ENCODE results near the gene DCBLD1.
"Not testable (repeated sequence)": the region's sequence is repeated elsewhere in the genome, so short reads cannot be mapped to it uniquely, and the experiment has no call there.

Gene DCBLD1

DNA sequence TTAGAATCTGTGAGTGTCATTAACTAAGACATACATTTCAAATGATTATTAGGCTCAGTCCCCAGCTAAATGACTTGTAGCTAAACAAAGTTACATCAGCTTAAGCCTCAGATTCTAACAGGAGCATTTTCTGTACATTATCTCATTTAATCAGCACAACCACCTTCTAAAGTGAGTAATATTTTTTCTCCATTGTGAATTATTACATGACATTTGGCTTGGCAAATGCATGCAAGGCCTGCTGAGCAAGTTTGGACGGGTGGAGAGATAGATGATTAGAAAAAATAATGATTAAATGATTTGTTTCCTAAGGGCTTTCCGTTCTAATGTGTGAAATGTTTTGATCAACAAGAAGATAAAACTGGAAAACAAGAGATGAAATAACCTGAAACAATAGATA is 20.7 kb downstream of the DCBLD1 start:
- DNase-seq, result no peak

DNA sequence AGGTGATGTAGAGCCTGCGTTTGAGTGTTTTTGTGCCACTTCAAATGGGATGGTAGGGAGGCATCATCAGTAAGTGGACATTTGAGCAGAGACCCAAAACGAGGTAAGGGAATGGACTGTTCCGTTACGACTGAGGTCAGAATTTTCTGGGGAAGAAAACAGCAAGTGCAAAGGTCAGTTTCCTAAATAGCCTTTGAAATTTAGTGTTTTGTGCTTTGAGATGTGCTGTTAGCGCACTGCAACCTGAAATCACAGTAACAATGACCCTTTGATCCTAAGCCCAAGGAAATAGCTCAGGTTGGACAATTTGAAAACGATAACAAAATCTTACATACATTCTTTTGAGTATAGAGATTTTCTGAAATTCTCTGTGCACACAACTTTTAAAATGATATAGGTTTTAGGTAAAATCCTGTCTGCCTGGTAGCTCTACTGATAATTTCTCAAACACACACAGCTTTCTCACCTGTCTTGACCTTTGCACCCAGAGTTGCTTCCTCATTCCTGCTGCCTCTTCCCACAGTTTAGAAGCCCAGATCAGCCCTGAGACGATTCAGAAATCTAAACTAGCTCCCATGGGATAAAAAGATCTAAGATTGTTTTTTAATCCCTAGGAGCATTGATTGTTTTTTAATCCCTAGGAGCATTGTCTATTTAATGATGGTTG is 22.1 kb downstream of the DCBLD1 start:
- no peak for DNase-seq

DNA sequence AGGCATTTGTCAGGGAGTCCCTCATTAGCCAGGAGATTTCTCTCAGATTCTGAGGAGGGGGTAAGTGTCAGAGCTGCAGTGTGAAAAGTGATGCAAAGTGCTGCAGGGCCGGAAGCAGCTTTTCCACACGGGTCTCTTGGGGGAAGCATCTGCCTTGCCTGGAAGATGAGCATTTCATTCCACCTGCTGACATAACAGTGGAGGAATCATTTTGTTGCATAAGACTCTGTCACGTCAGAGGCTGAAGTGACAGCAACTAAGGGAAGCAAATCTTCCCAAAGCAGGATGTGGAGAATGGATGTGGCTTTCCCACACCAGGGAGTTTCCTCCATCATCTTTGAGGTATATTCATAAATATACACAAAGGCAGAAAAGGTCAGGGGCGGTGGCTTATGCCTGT is 22.8 kb downstream of the DCBLD1 start:
- no peak for DNase-seq

DNA sequence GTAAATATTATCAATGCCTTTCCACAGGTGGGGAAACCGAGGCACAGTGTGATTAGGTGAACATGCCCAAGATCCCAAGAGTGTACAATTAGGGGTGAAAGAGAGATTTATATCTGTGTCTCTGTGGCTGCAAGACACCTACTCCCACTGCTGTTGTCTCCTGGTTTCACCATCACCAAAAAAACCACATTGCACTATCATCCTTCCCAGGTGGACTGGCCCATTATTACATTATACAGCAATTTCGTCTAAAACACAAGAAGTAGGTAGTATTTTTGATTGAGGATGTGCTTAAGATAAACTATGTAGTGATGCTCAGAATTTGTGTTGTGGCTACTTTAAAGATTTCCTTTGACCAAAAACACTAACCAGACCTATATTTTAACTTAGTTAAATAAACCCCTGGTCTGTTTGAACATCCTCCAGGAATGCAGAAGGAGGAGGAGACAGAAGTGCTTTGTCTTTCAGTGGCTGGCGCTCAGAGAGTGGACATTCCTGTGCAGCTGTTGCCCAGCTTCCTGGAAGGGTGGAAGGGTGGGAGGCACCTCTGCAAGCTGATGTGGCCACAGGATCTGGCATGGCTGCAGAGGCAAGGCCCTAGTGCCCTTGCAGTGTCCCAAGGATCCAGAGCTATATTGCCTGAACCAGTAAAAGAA is 23.8 kb downstream of the DCBLD1 start:
- DNase-seq, result no peak

DNA sequence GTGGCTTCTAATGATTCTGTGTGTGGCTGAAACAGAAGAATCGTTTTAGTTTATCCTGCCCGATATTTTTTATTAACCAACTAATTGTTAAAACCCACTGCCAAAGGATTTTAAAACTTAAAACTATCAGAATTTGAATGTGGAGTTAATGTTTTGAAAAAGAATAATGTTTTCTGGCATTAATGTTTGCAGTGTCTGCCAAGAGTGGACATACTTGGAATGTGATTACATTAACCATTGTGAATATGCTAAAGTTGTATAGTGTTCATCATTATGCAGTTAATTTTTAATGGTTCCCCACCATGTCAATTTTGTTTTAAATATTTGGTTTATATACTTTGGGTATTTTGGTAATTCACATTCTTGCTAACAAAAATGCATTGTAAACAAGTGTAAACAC is 24.4 kb downstream of the DCBLD1 start:
- no peak for DNase-seq

DNA sequence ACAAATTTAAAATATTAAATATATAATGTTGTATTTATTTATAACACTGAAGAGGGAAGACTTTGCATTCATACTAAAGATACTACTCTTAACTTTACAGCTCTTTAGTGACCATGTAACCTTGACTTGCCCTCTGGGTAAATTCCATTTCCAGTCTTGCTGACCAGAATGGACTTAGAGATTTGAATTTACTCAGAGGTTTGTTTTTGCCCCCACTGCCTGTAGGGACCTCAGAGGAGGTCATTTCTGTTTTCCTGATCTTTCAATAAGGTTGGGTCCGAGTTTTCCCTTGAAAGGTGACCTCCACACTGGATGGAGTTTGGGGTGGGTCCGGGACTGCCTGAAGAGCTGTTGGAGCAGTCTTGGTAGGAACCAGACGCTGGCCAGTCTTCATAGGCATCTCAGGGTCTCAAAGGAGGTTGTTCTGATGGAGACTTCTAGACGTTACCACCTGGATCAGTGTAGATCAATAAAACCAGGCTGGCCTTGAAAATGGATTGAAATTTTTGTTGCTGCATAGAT is 26.0 kb downstream of the DCBLD1 start:
- DNase-seq, result no peak

DNA sequence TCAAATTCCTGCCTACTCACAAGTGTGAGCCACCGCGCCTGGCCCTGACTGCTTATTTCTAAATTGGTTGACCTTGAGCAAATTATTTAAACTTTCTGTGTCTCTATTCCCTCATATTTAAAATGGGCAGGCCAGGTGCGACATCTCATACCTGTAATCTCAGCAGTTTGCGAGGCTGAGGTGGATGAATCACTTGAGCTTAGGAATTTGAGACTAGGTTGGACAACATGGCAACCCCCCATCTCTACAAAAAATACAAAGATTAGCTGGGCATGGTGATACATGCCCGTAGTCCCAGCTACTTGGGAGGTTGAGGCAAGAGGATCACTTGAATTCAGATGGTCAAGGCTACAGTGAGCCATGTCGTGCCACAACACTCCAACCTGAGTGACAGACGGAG is 26.5 kb downstream of the DCBLD1 start:
- DNase-seq, result no peak

DNA sequence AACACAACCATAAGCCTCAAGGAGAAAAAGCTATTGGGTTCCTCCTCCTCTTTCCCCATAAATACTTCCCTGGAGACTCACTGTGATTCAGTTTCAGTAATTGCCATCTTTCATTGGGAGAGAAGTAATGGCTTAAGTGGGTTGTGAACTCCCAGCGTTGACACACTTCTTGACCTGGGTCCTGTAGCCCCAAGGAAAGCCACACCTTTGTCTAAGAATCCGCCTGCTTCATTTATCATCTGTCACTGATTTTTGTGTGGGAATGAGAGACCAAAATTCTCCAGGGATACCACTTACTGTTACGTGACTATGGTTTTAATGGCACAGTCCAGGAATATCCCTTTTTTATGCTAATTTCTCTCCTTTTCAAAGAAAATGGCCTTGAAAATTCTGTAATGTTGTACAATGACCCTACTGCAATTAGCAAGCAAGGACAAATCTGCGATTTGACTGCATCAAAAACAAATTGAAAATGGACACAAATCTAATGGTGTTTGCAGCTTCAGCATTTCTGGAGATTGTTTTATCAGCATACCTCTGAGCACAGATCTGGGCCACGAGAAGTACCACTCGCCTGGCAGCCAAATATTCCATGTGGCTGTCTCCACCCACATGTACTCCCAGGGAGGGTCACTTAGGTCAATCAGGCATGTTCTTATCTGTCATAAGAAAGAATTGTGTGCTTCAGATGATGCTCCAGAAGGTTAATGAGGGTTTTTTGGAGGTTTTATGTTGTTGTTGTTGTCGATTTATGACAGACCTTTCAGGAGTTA is 29.8 kb downstream of the DCBLD1 start:
- DNase-seq, result no peak

DNA sequence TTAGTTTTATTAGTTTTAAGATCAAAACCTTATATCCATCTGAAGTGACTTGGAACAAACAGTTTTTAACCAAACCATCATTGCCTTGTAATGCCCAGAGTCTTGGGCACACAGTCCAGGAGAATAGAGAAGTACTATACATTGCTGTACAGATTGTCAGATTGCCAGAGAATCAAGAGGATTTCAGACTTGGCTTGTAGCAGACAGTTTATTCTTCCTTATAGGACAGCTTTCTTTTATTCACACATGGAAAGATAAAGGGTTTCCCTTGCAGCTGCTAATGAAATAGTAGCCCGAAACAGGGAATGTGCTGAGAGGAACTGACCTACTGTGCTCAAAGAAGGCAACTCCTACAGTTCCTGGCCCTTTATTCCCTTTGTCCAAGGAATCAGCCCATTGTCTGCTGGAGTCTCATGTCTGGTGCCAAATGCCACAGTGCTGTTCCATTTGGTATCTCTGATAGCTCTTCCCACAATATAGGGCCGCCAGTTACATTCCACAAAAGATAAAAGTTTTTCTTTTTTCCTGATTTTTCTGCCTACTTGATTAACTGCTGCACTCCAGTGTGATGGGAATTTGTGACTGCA is 30.6 kb downstream of the DCBLD1 start:
- DNase-seq, result no peak

DNA sequence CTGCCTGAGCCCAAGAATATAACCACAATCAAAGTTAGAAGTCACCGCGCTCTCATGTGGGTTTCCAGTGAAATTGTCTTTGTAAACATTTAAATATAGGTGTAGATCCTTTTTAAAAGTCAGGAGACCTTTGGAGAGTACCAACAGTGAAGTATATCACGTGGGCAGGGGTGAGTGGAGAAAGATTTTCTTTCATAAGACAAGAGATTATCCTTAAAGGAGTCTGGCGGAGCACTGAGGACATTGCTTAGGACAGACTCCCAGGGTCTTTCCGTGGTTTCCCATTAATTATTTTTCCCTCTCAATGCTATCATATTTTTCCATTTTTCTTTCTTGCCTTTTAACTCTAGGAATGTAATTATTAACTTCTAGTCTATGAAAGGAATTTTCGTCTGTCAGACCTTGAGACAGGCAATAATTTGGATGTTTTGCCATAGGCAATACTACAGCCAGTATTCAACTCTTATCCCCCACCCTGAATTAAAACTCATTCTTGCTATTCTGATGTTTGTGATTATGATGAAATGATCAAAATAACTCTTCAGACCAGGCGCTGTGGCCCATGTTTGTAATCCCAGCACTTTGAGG is 31.4 kb downstream of the DCBLD1 start:
- DNase-seq, result no peak

DNA sequence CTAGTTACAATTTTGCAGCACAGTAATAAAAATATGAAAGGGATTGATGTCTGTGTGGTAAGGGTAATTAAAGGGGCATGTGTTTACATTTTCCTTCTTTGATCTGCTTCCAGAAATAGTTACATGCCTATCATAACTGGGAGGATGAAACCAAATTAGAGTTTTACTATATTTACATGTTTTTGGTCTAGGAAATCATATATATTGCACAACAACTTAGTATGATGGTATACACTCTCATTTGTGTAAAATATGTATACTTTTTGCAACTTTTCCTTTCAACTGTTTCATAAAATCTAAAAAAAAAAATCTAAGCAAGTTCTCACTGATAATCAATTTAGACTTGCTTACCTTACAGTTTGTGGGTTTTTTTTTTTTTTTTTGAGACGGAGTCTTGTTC is 32.2 kb downstream of the DCBLD1 start:
- no peak for DNase-seq

DNA sequence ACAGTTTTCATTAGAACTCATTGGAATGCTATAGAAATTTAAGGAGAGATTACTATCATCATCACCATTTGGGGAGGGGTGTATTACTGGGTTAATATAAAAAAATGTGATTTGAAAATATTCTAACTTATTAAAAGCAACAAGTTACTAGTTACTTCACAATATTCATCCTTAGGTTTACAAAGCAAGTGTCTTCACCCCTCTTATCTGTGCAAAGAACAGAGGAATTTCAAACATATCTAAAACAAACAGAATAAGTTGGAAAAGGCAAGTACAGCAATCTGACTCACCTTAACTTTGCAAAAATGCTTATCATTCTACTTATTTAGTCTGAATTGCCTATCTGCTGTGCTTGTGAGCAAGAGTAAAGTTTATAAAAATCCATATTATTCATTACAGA is 32.9 kb downstream of the DCBLD1 start:
- DNase-seq, result no peak

DNA sequence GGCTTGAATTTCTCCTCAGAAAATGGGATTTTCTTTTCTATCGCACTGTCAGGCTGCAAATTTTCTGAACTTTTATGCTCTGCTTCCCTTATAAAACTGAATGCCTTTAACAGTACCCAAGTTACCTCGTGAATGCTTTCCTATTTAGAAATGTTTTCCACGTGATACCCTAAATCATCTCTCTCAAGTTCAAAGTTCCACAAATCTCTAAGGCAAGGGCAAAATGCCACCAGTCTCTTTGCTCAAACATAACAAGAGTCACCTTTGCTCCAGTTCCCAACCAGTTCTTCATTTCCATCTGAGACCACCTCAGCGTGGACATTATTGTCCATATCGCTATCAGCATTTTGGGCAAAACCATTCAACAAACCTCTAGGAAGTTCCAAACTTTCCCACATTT is 35.5 kb downstream of the DCBLD1 start:
- not testable (repeated sequence) for DNase-seq

DNA sequence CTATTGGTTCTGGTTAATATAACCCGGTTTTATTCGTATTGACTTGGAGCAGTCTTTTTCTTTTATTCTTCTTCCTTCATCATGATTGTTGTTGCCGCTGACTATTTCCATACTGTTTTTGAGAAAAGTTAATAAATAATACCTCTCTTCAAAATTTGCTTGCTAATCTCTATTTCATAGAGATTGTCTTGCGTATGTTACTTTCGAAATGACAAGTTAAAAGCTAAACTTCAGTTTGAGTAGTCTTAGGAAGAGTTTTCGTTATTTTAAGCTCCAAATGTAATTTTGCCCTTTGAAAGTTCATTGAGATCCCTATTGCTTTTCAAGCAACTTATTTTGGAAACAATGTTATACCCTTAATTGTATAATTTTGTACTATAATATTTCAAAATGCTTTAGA is 36.4 kb downstream of the DCBLD1 start:
- no peak for DNase-seq

DNA sequence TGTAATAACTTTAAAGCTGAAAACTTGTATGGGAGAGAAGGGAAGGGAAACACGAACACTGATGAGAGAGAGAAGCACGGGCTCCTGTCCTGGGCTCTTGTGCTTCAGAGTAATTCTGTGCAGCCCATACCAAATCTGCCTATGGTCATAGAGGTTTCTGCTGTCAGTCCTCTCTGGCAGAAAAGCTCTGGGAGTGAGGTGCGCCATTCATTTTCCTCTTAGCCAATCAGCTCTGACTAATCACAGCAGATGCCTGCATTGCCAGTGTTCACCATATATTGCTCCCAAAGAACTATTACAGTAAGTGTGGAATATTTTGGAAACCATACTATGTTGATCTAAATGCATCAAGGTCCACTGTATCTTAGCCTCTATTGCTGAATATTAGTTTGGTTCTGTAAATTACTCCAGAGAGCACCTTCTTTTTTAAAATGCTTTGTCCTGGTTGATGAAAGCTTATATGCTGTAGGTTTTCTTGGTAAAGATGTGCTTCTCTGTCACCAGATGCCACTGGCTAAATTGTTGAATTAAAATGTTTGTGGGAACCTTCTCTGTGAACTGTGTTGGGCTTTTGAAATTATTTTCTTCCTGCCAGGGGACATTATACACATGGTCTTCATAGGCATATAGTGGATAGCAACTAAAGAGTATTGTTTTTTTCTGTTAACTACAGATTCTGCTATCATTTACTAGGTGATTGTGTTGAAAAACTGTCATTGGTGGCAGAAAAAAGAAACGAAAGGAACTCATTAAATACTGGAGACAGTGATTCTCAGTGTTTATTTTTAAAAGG is 38.3 kb downstream of the DCBLD1 start:
- no peak for DNase-seq

DNA sequence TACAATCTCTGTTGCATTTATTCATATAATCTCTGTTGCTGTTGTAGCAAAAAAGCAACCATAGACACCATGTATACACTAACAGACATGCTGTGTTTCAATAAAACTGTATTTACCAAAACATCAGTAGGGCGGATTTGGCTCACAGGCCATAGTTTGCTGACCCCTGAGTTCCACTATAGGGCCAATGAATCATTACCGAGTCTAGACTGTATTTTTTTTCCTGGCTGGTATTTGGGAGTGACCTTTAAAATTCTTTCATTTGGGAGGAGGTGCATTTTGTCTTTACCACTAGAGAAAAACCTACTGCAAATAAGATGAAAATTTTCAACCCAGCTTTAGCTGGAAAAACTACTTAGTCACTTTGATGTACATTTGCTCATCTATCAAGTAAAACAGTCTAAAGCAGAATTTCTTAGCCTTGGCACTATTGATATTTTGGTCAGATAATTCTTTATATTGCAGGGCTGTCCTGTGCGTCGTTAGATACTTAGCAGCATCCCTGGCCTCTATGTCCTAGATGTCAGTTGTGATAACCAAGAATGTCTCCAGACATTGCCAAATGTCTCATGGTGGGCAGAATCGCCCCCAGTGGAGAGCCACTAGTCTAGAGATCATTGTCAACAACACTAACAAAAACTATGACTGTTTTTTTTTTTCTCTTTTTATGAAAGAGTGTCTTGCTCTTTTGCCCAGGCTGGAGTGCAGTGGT is 39.5 kb downstream of the DCBLD1 start:
- DNase-seq, result no peak

DNA sequence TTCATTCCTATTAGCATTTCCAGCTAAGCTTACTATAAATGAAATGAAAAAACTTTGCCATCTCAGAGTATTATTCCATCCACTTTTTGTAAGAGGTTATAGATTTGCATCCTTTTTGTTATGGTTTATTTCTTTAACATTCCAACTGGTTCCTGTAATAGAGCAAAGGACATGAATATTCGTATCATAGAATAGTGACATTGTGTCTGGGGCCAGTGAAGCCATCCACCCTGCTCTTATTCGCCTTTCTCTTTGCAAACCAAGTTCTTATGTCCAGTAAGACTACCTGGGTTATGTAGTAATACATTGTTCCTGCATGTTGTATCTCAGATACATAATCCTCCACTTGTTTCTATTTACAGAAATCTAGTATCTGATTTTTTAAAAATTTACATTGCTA is 43.1 kb downstream of the DCBLD1 start:
- no peak for DNase-seq

DNA sequence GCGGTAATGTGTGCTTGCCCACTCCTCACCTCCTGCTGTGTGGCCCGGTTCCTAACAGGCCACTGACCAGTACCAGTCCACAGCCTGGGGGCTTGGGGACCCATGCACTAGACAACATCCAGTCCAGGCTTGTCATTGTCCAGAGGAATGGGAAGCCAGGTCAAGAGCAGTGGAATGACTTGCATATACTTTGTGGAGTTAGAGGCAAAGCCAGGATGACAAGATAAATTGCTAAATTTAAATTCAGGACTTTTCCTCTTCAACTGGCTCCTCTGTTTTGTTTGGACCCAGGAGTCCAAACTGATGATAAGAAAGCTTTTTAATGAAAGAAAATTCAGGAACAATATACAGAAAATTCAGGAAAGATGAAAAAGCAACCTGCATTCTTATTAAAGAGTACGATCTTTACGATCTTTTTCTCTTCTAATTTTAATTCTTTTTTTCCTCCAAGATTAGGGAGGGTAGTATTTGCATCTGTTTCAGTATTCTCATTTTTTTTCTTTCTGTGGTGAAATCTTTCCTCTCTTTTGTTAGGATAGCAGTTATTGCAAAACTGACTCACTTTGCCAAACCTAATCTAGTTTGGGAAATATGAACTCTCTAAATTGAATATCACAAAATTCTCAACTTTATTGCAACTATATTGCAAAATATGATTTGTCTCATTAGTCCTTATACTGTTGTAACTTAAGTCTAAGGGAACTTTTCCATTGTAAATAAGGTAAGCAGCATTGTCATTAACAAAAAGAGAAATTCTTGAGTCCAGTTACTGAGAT is 48.2 kb downstream of the DCBLD1 start:
- DNase-seq, result no peak

DNA sequence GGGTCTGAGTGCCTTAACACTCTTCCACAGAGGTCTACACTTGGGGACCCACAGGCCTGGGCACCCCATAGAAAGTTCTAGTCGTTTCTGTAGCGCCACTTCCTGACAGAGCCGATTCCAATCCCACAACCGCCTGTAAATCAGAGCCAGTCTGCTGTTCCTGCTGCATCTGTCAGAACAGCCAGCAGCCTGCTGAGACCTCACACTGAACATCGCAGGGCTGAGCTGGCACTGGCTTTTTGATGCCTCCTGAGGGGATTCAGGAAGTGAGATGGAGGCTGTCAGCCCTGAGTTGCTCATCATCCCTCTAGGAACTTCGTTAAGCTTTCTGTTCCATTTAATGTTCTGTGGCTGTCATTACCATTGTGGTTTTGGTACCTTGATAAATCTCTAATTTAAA is 48.9 kb downstream of the DCBLD1 start:
- DNase-seq, result no peak

DNA sequence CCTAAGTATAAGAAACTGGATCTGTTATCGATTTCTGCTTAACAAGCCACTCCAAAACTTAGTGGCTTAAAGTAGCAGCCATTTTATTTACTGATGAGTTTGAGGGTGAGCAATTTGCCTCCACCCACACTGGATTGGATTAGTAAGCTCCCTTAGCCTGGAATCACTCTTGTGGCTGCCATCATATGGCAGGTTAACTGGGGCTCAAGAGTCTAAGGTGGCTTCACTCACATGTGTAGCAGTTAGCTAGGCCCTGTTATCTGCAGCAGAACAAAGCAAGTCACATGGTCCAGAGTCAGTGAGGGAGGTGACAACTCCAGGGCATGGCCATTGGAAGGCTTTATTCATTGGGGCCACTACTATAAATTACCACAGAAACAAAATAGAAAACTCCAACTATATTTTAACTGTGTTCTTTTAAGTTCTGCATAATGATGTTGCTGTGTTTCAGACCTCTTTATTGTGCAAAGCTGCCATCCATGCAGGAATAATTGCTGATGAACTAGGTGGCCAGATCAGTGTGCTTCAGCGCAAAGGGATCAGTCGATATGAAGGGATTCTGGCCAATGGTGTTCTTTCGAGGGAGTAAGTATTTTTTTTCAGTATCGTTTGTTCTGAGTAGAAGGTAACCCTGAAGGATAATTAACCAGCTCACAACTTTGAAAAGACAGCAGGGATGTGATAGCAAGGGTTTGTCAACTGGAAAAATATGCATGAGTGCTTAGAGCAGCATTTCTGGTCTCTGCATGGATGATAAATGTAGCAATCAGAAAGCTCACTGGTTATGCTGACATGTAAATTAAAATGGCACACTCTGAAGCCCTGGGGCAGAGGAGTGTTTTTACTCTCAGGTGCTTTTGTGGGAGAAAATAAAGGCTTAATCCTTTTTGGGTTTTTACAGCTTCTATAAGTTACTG is 49.6 kb downstream of the DCBLD1 start:
- no peak for DNase-seq

Measured in SHP77 treated with DMSO at 0.1 percent for 48 hours (cell line).